H1 (cell line): ENCODE data around the gene CUBN. TPM values are rescaled to one million over a fixed set of nuclear protein-coding genes. Genes with fewer than 3 reads are reported as not detected.

Experiments used
- CTCF ChIA-PET: fragments of 300-600 bp; sonication (Branson Sonifier 250); formaldehyde crosslinking; loops from one replicate; lab custom pipeline; 2021; ENCODE audit not compliant: partially characterized antibody; lab: Charles Lee
- POLR2A ChIA-PET: fragments of 300-600 bp; sonication (Branson Sonifier 250); formaldehyde crosslinking; loops from one replicate; lab custom pipeline; 2021; ENCODE audit warnings: inconsistent platforms; ENCODE audit not compliant: partially characterized antibody; lab: Charles Lee
- DNase-seq, 2 experiments: peaks; one replicate each; pipeline versions ENCODE4 v3.0.0 to v3.0.0-alpha.2; 2010 to 2022; ENCODE audit warnings: low spot score in 2 of 2, low read depth in 1 of 2, mixed read lengths in 1 of 2
- FAIRE-seq: peaks from 2 replicates; lab custom pipeline; 2011; peaks lifted over from hg19 to GRCh38; lab: Jason Lieb, UNC
- H2AFZ ChIP-seq: 2 replicates; pipeline ENCODE4 v1.8.1; 2012; ENCODE audit warnings: low read length, inconsistent platforms
- H2AK5ac ChIP-seq: 2 replicates; pipeline ENCODE4 v1.6.1; 2013; ENCODE audit warnings: low read depth, low read length
- H2BK120ac ChIP-seq: replicated peaks from 2 replicates; pipeline ENCODE3; 2013; ENCODE audit warnings: low read depth, low read length, inconsistent platforms
- H2BK12ac ChIP-seq: 2 replicates; pipeline ENCODE4 v1.6.1; 2013; ENCODE audit warnings: low read depth, low read length
- H2BK15ac ChIP-seq: 2 replicates; pipeline ENCODE4 v1.6.1; 2013; ENCODE audit warnings: low read length
- H2BK20ac ChIP-seq: 2 replicates; pipeline ENCODE4 v1.6.1; 2013; ENCODE audit warnings: low read length
- H2BK5ac ChIP-seq: 2 replicates; pipeline ENCODE4 v1.6.1; 2013; ENCODE audit warnings: low read depth, low read length
- H3K14ac ChIP-seq: 2 replicates; pipeline ENCODE4 v1.6.1; 2013; ENCODE audit warnings: inconsistent platforms; ENCODE audit not compliant: insufficient read length
- H3K18ac ChIP-seq: 2 replicates; pipeline ENCODE4 v1.6.1; 2013; ENCODE audit warnings: low read length; ENCODE audit errors: extremely low read depth
- H3K23ac ChIP-seq: 2 replicates; pipeline ENCODE4 v1.6.1; 2013; ENCODE audit warnings: inconsistent platforms; ENCODE audit not compliant: insufficient read length
- H3K23me2 ChIP-seq: 2 replicates; pipeline ENCODE4 v1.6.1; 2013; ENCODE audit warnings: low read depth, low read length
- H3K27ac ChIP-seq: 2 replicates; pipeline ENCODE4 v1.6.1; 2011; ENCODE audit warnings: low read depth, low read length, inconsistent platforms
- H3K27me3 ChIP-seq, 4 experiments: replicated peaks in 1 of 4; 1 replicate in 1 of 4; 2 replicates in 3 of 4; pipeline versions ENCODE4 v1.6.1 to v1.8.1; 2011 to 2013; ENCODE audit warnings: low read length in 3 of 4, mild to moderate bottlenecking in 3 of 4, inconsistent platforms in 2 of 4, mixed read lengths in 2 of 4, moderate library complexity in 1 of 4; ENCODE audit not compliant: control insufficient read depth in 3 of 4, insufficient read depth in 3 of 4; ENCODE audit errors: extremely low read depth in 1 of 4
- H3K36me3 ChIP-seq, 4 experiments: 2 replicates each; pipeline versions ENCODE4 v1.6.1 to v1.8.1; 2011 to 2013; ENCODE audit warnings: mild to moderate bottlenecking in 4 of 4, low read length in 3 of 4, moderate library complexity in 2 of 4, control low read depth in 1 of 4, inconsistent platforms in 1 of 4; ENCODE audit not compliant: insufficient read depth in 4 of 4, control insufficient read depth in 2 of 4
- H3K4ac ChIP-seq: replicated peaks from 2 replicates; pipeline ENCODE3; 2013; ENCODE audit warnings: low read length, low read depth, mixed read lengths, inconsistent platforms; ENCODE audit not compliant: insufficient read length
- H3K4me1 ChIP-seq, 4 experiments: replicated peaks in 1 of 4; 1 replicate in 1 of 4; 2 replicates in 3 of 4; pipeline versions ENCODE4 v1.6.1 to v1.8.1; 2011 to 2013; ENCODE audit warnings: low read length in 3 of 4, inconsistent platforms in 2 of 4, mixed read lengths in 1 of 4; ENCODE audit not compliant: insufficient read depth in 4 of 4, control insufficient read depth in 3 of 4
- H3K4me2 ChIP-seq, 2 experiments: 2 replicates each; pipeline versions ENCODE4 v1.6.1 to v1.8.1; 2011 to 2013; ENCODE audit warnings: low read depth in 2 of 2, low read length in 2 of 2, control low read depth in 1 of 2, inconsistent platforms in 1 of 2, mild to moderate bottlenecking in 1 of 2; ENCODE audit not compliant: insufficient read depth in 1 of 2
- H3K4me3 ChIP-seq, 4 experiments: fragments of 200-600, 300-600 bp in 1 of 4; sonication (generic), shearing (Covaris generic), sonication (Bioruptor Twin) in 1 of 4; 2 replicates each; pipeline versions ENCODE4 v1.5.1 to v1.8.1; 2011 to 2016; ENCODE audit warnings: low read length in 4 of 4, low read depth in 3 of 4, control low read depth in 2 of 4, inconsistent platforms in 2 of 4, mild to moderate bottlenecking in 2 of 4, mixed read lengths in 1 of 4, moderate library complexity in 1 of 4; ENCODE audit not compliant: insufficient read depth in 2 of 4; ENCODE audit errors: extremely low read depth in 1 of 4
- H3K56ac ChIP-seq: replicated peaks from 2 replicates; pipeline ENCODE3; 2013; ENCODE audit warnings: low read depth, mild to moderate bottlenecking, mixed read lengths, low read length, inconsistent platforms; ENCODE audit not compliant: insufficient read length
- H3K79me1 ChIP-seq: 2 replicates; pipeline ENCODE4 v1.6.1; 2013; ENCODE audit warnings: low read depth, low read length, control low read depth
- H3K79me2 ChIP-seq, 2 experiments: 2 replicates each; pipeline versions ENCODE4 v1.6.1 to v1.8.1; 2012 to 2013; ENCODE audit warnings: low read length in 2 of 2, mild to moderate bottlenecking in 2 of 2, inconsistent platforms in 1 of 2; ENCODE audit not compliant: insufficient read depth in 2 of 2, control insufficient read depth in 1 of 2
- H3K9ac ChIP-seq, 4 experiments: replicated peaks in 1 of 4; 1 replicate in 1 of 4; 2 replicates in 3 of 4; pipeline versions ENCODE4 v1.6.1 to v1.8.1; 2011 to 2013; ENCODE audit warnings: low read depth in 3 of 4, low read length in 3 of 4, control low read depth in 2 of 4, mild to moderate bottlenecking in 2 of 4, moderate library complexity in 2 of 4, inconsistent platforms in 1 of 4; ENCODE audit errors: extremely low read depth in 1 of 4
- H3K9me3 ChIP-seq, 2 experiments: 2 replicates each; pipeline versions ENCODE4 v1.6.1 to v1.8.1; 2012 to 2013; ENCODE audit warnings: mild to moderate bottlenecking in 2 of 2, moderate library complexity in 2 of 2, control low read depth in 1 of 2, inconsistent platforms in 1 of 2, low read depth in 1 of 2, low read length in 1 of 2, mixed read lengths in 1 of 2; ENCODE audit not compliant: insufficient read depth in 2 of 2
- H4K20me1 ChIP-seq, 2 experiments: replicated peaks in 1 of 2; 2 replicates each; pipeline versions ENCODE3 to v1.8.1; 2011 to 2013; ENCODE audit warnings: inconsistent platforms in 2 of 2, low read length in 2 of 2, mild to moderate bottlenecking in 1 of 2; ENCODE audit not compliant: insufficient read depth in 2 of 2, control insufficient read depth in 1 of 2
- H4K5ac ChIP-seq: 2 replicates; pipeline ENCODE4 v1.6.1; 2013; ENCODE audit warnings: low read length, low read depth, mixed read lengths, inconsistent platforms; ENCODE audit not compliant: insufficient read length
- H4K8ac ChIP-seq: 2 replicates; pipeline ENCODE4 v1.8.0; 2013; ENCODE audit warnings: mild to moderate bottlenecking, moderate library complexity, low read length, inconsistent platforms; ENCODE audit not compliant: insufficient read depth; ENCODE audit errors: extremely low read depth
- H4K91ac ChIP-seq: replicated peaks from 2 replicates; pipeline ENCODE3; 2013; ENCODE audit warnings: low read length, mixed read lengths, inconsistent platforms; ENCODE audit not compliant: insufficient read length
- ASH2L ChIP-seq: fragments of 200-600, 300-600 bp; sonication (generic); IDR thresholded peaks from one replicate; pipeline ENCODE4 v1.7.1; 2017; ENCODE audit warnings: low read length
- BRCA1 ChIP-seq: IDR thresholded peaks from 2 replicates; pipeline ENCODE4 v1.6.1; 2012; ENCODE audit warnings: low read depth, low read length, improper control_type of control experiment
- CTBP2 ChIP-seq: IDR thresholded peaks from 2 replicates; pipeline ENCODE4 v1.7.0; 2011; ENCODE audit warnings: borderline replicate concordance, mild to moderate bottlenecking, moderate library complexity, mixed read lengths, low read length; ENCODE audit not compliant: insufficient read depth, insufficient read length
- FOSL1 ChIP-seq: IDR thresholded peaks from 2 replicates; pipeline ENCODE4 v1.6.1; 2011; ENCODE audit warnings: mild to moderate bottlenecking, low read depth, low read length, moderate library complexity; ENCODE audit not compliant: insufficient read depth
- JUND ChIP-seq: IDR thresholded peaks from 2 replicates; pipeline ENCODE4 v1.6.1; 2011; ENCODE audit warnings: mild to moderate bottlenecking, improper control_type of control experiment, low read length
- KDM1A ChIP-seq: fragments of 200-600, 300-600 bp; sonication (generic); IDR thresholded peaks from 2 replicates; pipeline ENCODE4 v1.7.1; 2016; ENCODE audit warnings: mild to moderate bottlenecking, low read length, borderline replicate concordance
- KDM5A ChIP-seq: fragments of 200-600 bp; IDR thresholded peaks from 2 replicates; pipeline ENCODE4 v1.7.1; 2012; ENCODE audit warnings: mild to moderate bottlenecking, low read length, inconsistent platforms, mixed read lengths
- NANOG ChIP-seq: IDR thresholded peaks from 2 replicates; pipeline ENCODE4 v1.6.1; 2011; ENCODE audit warnings: low read length, low read depth, mild to moderate bottlenecking, inconsistent platforms; ENCODE audit not compliant: insufficient read depth, poor library complexity, severe bottlenecking
- PHF8 ChIP-seq: fragments of 200-600 bp; sonication (generic); conservative IDR thresholded peaks from 2 replicates; pipeline ENCODE4 v1.7.1; 2012; ENCODE audit warnings: low read depth, mild to moderate bottlenecking, inconsistent platforms, low read length, moderate library complexity
- SP2 ChIP-seq: IDR thresholded peaks from 2 replicates; pipeline ENCODE4 v1.6.1; 2012; ENCODE audit warnings: mild to moderate bottlenecking, low read length, inconsistent platforms
- SP4 ChIP-seq: IDR thresholded peaks from 2 replicates; pipeline ENCODE4 v1.6.1; 2012; ENCODE audit warnings: low read length, inconsistent platforms
- SUZ12 ChIP-seq: fragments of 200-600 bp; sonication (generic); IDR thresholded peaks from 2 replicates; pipeline ENCODE4 v1.6.1; 2012; ENCODE audit warnings: mild to moderate bottlenecking, inconsistent platforms, low read length, moderate library complexity, mixed read lengths
- WGBS, 2 experiments: shearing (Covaris generic) in 1 of 2; methylation state at CpG; one replicate each; pipeline versions ENCODE4 v1.1.6 to v1.1.7; 2013 to 2015; ENCODE audit warnings: low lambda C conversion rate in 2 of 2, mixed read lengths in 2 of 2, inconsistent platforms in 1 of 2, low coverage in 1 of 2, missing lambda C conversion rate in 1 of 2; ENCODE audit not compliant: insufficient replicate concordance in 2 of 2, insufficient coverage in 1 of 2, insufficient read length in 1 of 2; ENCODE audit errors: extremely low coverage in 1 of 2, missing lambda C conversion rate in 1 of 2; 5-methylcytosine and 5-hydroxymethylcytosine counted together
- polyA plus RNA-seq, 7 experiments: library from polyadenylated mRNA; depleted of rRNA in 3 of 7; stranded (reverse) in 5 of 7; unstranded in 2 of 7; fragments of >200 nt in 5 of 7; fragments of 200-250 nt in 2 of 7; gene quantifications; 1 replicate in 5 of 7; 2 replicates in 1 of 7; 4 replicates in 1 of 7; pipeline versions ENCODE4 v1.2.1 to v1.2.3, GENCODE V29; 2011 to 2013; ENCODE audit warnings: missing spikeins in 2 of 7, mixed read lengths in 2 of 7
- total RNA-seq: library from RNA; stranded (reverse); fragmentation: NEBNext Ultra II Directional; extraction: Animal tissue kit (Norgen Biotek cat#: 25700); gene quantifications from 2 replicates; pipeline ENCODE4 v1.2.1, GENCODE V29; 2021
- TF ChIP-seq, protein P1 (sequence below): IDR thresholded peaks from 2 replicates; pipeline ENCODE4 v1.6.1; 2011; ENCODE audit warnings: low read depth, mild to moderate bottlenecking, low read length; ENCODE audit not compliant: insufficient read depth

The CUBN gene
- total and polyA plus RNA-seq, 2 of the 8 experiments (the other 6 are each of a cell fraction or from before 2014, with no cell fraction given) = 0.04 to 0.08 TPM

DNA sequence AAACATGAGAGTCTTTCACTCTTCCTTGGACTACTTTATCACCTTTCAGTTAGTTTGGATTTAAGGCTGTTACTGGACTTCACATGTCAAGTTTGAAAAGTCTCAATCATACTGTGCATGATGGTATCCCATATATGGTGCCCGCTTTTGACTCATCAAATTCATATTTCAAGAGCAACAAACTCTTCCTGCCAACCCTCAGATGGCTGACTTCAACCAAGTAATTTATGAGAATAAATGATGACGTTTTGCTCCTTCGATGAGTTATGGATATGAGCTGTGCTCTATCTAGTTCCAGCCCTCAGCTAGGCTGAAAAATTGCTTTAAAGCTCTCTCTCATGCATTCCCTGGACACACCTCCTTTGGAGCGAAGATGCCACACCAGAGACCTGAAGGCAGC, 202.1 kb downstream of the CUBN start:
- H3K56ac ChIP-seq = no peak overlapping the region
- no peak for FAIRE-seq

More for the DNA sequence above, 202.1 kb downstream of the CUBN start:
- no peak overlapping the region for H3K27ac ChIP-seq
- no peaks in the 10 kb centered on the region for H3K9me3 ChIP-seq
- H3K79me2 ChIP-seq = no peaks in the 10 kb centered on the region
- no peak overlapping the region for H2AFZ ChIP-seq
- no peak overlapping the region for H3K9ac ChIP-seq
- WGBS, 2 experiments = 70% methylated on average over 4 of the region's 4 CpGs; no CpG with 5 or more reads in 1 of the 2 experiments
- H3K27me3 ChIP-seq = no peaks in the 10 kb centered on the region
- H2BK5ac ChIP-seq = no peak overlapping the region
- H3K18ac ChIP-seq = no peak overlapping the region
- no peaks in the 10 kb centered on the region for H3K36me3 ChIP-seq
- H3K4ac ChIP-seq = no peak overlapping the region
- H2AK5ac ChIP-seq = no peak overlapping the region
- no peak overlapping the region for H3K4me3 ChIP-seq
- H2BK15ac ChIP-seq = no peak overlapping the region
- no peaks in the 10 kb centered on the region for H3K79me1 ChIP-seq
- H2BK12ac ChIP-seq = no peak overlapping the region
- no peaks in the 10 kb centered on the region for H4K20me1 ChIP-seq
- H3K14ac ChIP-seq = no peak overlapping the region
- no peak overlapping the region for H2BK20ac ChIP-seq
- H3K23ac ChIP-seq = no peak overlapping the region
- H3K23me2 ChIP-seq = no peaks in the 10 kb centered on the region
- DNase-seq = no peak
- H3K4me1 ChIP-seq = peaks cover 0 to 3% (median 0%) of the 10 kb centered on the region in 4 experiments; a peak in 3 of 7 replicates
- H4K8ac ChIP-seq = no peak overlapping the region
- no peak overlapping the region for H4K91ac ChIP-seq
- H3K4me2 ChIP-seq = no peak overlapping the region
- POLR2A ChIA-PET = no interaction called here
- TF ChIP-seq NANOG (no peak), KDM5A (no peak), CTBP2 (no peak), PHF8 (no peak), FOSL1 (no peak), JUND (no peak), SP4 (no peak), BRCA1 (no peak), SP2 (no peak), SUZ12 (no peak), KDM1A (no peak), ASH2L (no peak)
- TF ChIP-seq, protein P1, sequence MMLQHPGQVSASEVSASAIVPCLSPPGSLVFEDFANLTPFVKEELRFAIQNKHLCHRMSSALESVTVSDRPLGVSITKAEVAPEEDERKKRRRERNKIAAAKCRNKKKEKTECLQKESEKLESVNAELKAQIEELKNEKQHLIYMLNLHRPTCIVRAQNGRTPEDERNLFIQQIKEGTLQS = no peak
- H4K5ac ChIP-seq = no peak overlapping the region
- CTCF ChIA-PET = no interaction called here
- no peak overlapping the region for H2BK120ac ChIP-seq
